ENCODE measurements around the gene NLRP1. TPM values are rescaled to one million over a fixed set of nuclear protein-coding genes. Genes with fewer than 3 reads are reported as not detected.

NLRP1 gene
- total and polyA plus RNA-seq, 2 of the 13 experiments (the other 11 are each of a cell fraction or from before 2014, with no cell fraction given): 3.4 to 3.7 TPM

DNA sequence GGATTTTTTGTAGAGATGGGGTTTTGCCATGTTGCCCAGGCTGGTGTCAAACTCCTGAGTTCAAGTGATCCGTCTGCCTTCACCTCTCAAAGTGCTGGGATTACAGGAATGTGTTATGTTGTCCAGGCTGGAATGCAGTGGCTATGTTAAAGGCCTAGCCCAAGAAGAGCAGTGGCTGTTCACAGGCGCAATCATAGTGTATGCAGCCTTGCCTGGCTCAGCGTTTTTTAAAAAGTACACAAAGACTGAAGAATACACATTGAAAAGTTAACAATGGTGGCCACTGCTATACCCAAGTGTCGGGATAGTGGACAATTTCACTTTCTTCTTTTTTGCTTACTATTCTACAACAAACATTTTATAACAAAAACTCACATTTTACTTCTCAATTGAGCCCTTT lies 105.3 kb downstream of the NLRP1 start:
- in situ Hi-C loops (cut with HindIII; ENCODE audit: extremely low pct_ligation_motif_present, low pct_unique_long_range_greater_than_20kb) (no loop called here), intact Hi-C loops (cut with micrococcal nuclease; ENCODE audit: unreplicated experiment) (no loop called here)
- Histone ChIP-seq H3K4me2 (ENCODE audit: low read depth, low read length) (no peak overlapping the region), H2AFZ (ENCODE audit: low read length) (no peak overlapping the region), H3K27ac (ENCODE audit: extremely low read length, insufficient read depth, low read length) (no peak overlapping the region), H3K4me3 (replicated peaks in 1 of 3; ENCODE audit: insufficient read depth in 1 of 3, low read depth in 2 of 3, low read length in 3 of 3) (no peak overlapping the region), H3K9ac (ENCODE audit: insufficient read depth, low read depth, low read length) (no peak overlapping the region), H3K4me1 (ENCODE audit: insufficient read depth, low read length) (peaks cover 7% of the 10 kb centered on the region), H4K20me1 (ENCODE audit: insufficient read depth, low read length) (no peaks in the 10 kb centered on the region), H3K79me2 (ENCODE audit: insufficient read depth, low read length) (peaks cover 23% of the 10 kb centered on the region), H3K9me3 (ENCODE audit: low read length) (no peaks in the 10 kb centered on the region), H3K36me3 (replicated peaks in 1 of 2; ENCODE audit: control insufficient read depth in 1 of 2, insufficient read depth in 2 of 2, low read length in 2 of 2) (peaks cover 24 to 84% of the 10 kb centered on the region in 2 experiments), H3K27me3 (ENCODE audit: control insufficient read depth in 1 of 2, insufficient read depth in 2 of 2, low read length in 2 of 2) (no peaks in the 10 kb centered on the region; a peak in 1 of 5 replicates)
- WGBS (ENCODE audit: low lambda C conversion rate): 98% methylated on average over 4 of the region's 4 CpGs
- FAIRE-seq (no peak), DNase-seq (ENCODE audit: low spot score) (no peak), ATAC-seq (no peak)
- CTCF ChIA-PET (ENCODE audit: low intra/inter-chr PET ratio, low total read pairs): no interaction called here
- TF ChIP-seq NBN (conservative IDR thresholded peaks at IDR 0.05): no peak
- no peak for TF ChIP-seq ZNF567 (CRISPR knock-in tag; IDR thresholded peaks at IDR 0.05; ENCODE audit: borderline replicate concordance)
- no peak for TF ChIP-seq MTA3 (CRISPR knock-in tag; IDR thresholded peaks at IDR 0.05)
- no peak for TF ChIP-seq ZNF367 (CRISPR knock-in tag; IDR thresholded peaks at IDR 0.05; ENCODE audit: borderline replicate concordance)
- TF ChIP-seq ZBTB42 (CRISPR knock-in tag; IDR thresholded peaks at IDR 0.05): no peak
- TF ChIP-seq SRSF9 (IDR thresholded peaks at IDR 0.05; ENCODE audit: borderline replicate concordance, insufficient read depth, low read depth, low read length, poor library complexity, severe bottlenecking): no peak
- TF ChIP-seq, protein P1, sequence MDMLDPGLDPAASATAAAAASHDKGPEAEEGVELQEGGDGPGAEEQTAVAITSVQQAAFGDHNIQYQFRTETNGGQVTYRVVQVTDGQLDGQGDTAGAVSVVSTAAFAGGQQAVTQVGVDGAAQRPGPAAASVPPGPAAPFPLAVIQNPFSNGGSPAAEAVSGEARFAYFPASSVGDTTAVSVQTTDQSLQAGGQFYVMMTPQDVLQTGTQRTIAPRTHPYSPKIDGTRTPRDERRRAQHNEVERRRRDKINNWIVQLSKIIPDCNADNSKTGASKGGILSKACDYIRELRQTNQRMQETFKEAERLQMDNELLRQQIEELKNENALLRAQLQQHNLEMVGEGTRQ (IDR thresholded peaks at IDR 0.05; ENCODE audit: low read depth, low read length): no peak
- TF ChIP-seq, protein P1 (CRISPR knock-in tag; IDR thresholded peaks at IDR 0.05; ENCODE audit: borderline replicate concordance): no peak
- no peak for TF ChIP-seq JUND (CRISPR knock-in tag; IDR thresholded peaks at IDR 0.05)
- TF ChIP-seq NCOA2 (CRISPR knock-in tag; IDR thresholded peaks at IDR 0.05): no peak
- TF ChIP-seq BRD4 (CRISPR knock-in tag; IDR thresholded peaks at IDR 0.05): no peak
- TF ChIP-seq ELF3 (CRISPR knock-in tag; IDR thresholded peaks at IDR 0.05): no peak
- no peak for TF ChIP-seq GATAD2A (CRISPR knock-in tag; IDR thresholded peaks at IDR 0.05)
- BruUV-seq (replicated peaks): no TSS peak
- POLR2A ChIA-PET: no interaction called here

Measured in HepG2 (cell line).